GM20000 (cell line): ENCODE results near the gene ADGRB3.
"Not testable (repeated sequence)": the region's sequence is repeated elsewhere in the genome, so short reads cannot be mapped to it uniquely, and the experiment has no call there.

Source experiments
- DNase-seq: peaks from one replicate; pipeline ENCODE4 v3.0.0; 2012; ENCODE audit warnings: low spot score
- TF ChIP-seq, protein P1 (sequence below): IDR thresholded peaks from 2 replicates; pipeline ENCODE4 v1.5.1; 2012; ENCODE audit warnings: mild to moderate bottlenecking, control low read depth; ENCODE audit errors: extremely low read depth, missing control alignments

Gene ADGRB3

GRCh38 chr6:69111301-69111700 lies 476.2 kb downstream of the ADGRB3 start:
- DNase-seq, result no peak
- TF ChIP-seq, protein P1, sequence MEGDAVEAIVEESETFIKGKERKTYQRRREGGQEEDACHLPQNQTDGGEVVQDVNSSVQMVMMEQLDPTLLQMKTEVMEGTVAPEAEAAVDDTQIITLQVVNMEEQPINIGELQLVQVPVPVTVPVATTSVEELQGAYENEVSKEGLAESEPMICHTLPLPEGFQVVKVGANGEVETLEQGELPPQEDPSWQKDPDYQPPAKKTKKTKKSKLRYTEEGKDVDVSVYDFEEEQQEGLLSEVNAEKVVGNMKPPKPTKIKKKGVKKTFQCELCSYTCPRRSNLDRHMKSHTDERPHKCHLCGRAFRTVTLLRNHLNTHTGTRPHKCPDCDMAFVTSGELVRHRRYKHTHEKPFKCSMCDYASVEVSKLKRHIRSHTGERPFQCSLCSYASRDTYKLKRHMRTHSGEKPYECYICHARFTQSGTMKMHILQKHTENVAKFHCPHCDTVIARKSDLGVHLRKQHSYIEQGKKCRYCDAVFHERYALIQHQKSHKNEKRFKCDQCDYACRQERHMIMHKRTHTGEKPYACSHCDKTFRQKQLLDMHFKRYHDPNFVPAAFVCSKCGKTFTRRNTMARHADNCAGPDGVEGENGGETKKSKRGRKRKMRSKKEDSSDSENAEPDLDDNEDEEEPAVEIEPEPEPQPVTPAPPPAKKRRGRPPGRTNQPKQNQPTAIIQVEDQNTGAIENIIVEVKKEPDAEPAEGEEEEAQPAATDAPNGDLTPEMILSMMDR, result no peak

- no peak for DNase-seq
- TF ChIP-seq, protein P1, result no peak
These were observed 481.6 kb downstream of the ADGRB3 start for GRCh38 chr6:69116658-69117057.

DNA sequence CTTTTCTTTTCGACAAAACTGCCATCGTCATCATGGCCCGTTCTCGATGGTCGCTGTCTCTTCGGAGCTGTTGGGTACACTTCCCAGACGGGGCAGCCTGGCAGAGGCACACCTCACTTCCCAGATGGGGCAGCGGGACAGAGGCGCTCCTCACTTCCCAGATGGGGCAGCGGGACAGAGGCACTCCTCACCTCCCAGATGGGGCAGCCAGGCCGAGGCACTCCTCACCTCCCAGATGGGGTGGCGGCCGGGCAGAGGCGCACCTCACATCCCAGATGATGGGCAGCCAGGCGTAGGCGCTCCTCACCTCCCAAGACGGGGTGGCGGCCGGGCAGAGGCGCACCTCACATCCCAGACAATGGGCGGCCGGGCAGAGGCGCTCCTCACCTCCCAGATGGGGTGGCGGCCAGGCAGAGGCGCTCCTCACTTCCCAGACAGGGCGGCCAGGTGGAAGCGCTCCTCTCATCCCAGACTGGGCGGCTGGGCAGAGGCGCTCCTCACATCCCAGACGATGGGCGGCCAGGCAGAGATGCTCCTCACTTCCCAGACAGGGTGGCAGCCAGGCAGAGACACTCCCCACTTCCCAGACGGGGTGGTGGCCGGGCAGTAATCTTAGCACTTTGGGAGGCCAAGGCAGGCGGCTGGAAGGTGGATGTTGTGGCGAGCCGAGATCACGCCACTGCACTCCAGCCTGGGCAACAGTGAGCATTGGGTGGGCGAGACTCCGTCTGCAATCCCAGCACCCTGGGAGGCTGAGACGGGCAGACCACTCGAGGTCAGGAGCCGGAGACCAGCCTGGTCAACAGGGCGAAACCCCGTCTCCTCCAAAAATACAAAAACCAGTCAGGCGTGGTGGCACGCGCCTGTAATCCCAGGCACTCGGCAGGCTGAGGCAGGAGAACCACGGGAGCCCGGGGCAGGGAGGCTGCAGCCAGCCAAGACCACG lies 486.7 kb downstream of the ADGRB3 start:
- not testable (repeated sequence) for DNase-seq

GRCh38 chr6:69122407-69122773 lies 487.3 kb downstream of the ADGRB3 start:
- no peak for DNase-seq

GRCh38 chr6:69128411-69128810 lies 493.3 kb downstream of the ADGRB3 start:
- DNase-seq, result no peak
- TF ChIP-seq, protein P1, result no peak

More at GRCh38 chr6:69122407-69122773, 487.3 kb downstream of the ADGRB3 start:
- TF ChIP-seq, protein P1, result no peak

GRCh38 chr6:69129046-69129445 lies 494.0 kb downstream of the ADGRB3 start:
- no peak for DNase-seq
- TF ChIP-seq, protein P1, result no peak

DNA sequence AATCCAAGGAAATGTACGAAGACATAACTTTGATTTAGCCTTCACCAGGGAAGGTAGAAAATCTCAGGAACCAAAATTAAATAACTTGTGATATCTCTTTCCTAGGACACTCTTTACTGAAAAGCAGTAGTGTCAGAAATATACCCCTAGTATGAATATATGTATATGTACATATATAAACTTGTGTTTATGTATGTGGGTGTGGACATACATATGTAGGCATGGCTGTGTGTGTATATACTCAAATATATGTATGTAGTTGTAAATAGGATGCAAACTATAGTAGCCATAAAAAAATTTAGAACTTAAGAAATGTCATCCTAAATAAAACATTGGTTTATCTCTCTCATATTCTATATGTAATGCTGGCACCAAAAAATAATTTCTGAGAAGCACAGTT lies 500.8 kb downstream of the ADGRB3 start:
- TF ChIP-seq, protein P1, result no peak
- no peak for DNase-seq

- no peak for DNase-seq
- TF ChIP-seq, protein P1, result no peak
These were observed 503.1 kb downstream of the ADGRB3 start for GRCh38 chr6:69138148-69138547.
